HG02938 (cell line): Measurements from ENCODE around the gene RPL27.
"Not testable (repeated sequence)": the region's sequence is repeated elsewhere in the genome, so short reads cannot be mapped to it uniquely, and the experiment has no call there.

Source experiments
- ATAC-seq: cut with Tn5 transposase; IDR thresholded peaks from one replicate; pipeline ENCODE4 v1.9.1; 2021; ENCODE audit warnings: mild to moderate bottlenecking, moderate library complexity; ENCODE audit not compliant: unreplicated experiment

The RPL27 gene

DNA sequence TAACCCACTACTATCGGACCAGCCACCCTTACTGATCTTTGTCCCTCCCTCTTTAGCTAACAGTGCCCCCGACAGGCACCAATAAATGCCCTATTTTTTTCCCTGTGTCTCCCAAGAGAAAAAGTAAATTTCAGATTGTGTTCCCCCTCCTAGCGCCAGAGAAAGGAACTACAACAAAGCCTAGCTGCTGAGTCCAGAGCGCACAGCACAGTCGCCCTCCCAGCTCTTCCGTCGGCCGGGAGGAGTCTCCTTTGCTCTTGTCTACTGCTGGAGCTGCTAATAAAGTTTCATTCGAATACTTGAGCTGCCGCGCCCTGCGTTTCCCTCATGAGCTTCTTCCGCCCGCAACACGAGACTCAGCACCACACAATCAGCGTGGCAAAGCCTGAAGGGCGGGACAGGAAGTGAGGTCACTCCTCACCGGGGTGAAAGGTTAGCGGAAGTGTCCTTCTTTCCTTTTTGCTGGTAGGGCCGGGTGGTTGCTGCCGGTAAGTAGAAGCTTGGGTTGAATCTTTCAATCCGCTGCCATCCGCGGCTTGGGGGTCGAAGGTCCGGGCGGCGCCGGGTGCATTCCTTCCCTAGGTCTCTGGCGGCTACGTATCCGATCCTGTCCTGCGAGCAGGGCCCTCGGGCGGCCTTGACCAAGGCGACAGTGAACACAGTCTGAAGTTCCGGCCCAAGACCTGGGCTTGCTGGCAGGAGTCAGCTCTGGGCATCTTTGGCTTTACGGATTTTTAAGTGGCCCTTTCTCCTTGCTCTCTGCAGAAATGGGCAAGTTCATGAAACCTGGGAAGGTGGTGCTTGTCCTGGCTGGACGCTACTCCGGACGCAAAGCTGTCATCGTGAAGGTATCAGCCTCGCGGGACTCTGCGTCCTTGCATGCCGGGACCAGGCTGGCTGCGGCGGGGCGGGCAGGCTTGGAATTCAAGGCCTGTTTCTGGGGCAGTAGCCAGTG lies at the start of gene RPL27:
Gene RPL27 (plus strand): TSS at position 436 of the 955 bp plus-strand sequence. CDS start 332 bp downstream, at position 768.
- peak; percentile 91 for ATAC-seq

GRCh38 chr17:42950044-42950783 lies 48.0 kb upstream of the RPL27 start:
- ATAC-seq = no peak

GRCh38 chr17:42953669-42954068 lies 44.5 kb upstream of the RPL27 start:
- ATAC-seq = no peak

GRCh38 chr17:42964161-42964932 lies 33.9 kb upstream of the RPL27 start, which contains the start of gene AARSD1:
TSS of gene AARSD1 (minus strand) at chr17:42964454. CDS start at chr17:42964440, 14 bp downstream.
- peak; percentile 75 for ATAC-seq

DNA sequence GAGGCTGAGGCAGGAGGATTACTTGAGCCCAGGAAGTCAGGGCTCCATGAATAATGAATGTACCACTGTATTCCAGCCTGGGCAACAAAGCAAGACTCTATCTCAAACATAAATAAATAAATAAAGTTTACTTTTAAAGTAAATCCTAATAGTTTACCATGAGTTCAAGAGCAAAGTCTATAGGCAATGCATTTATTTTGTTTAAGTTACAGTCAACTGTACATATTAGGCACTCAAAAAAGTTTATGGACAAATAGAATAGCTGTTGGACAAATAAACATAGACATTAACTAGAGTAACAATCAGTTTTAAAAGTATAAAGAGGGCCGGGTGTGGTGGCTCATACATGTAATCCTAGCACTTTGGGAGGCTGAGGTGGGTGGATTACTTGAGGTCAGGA lies 30.3 kb upstream of the RPL27 start:
- ATAC-seq = no peak

- ATAC-seq = no peak
Observed at GRCh38 chr17:42969001-42969581, 29.1 kb upstream of the RPL27 start.

DNA sequence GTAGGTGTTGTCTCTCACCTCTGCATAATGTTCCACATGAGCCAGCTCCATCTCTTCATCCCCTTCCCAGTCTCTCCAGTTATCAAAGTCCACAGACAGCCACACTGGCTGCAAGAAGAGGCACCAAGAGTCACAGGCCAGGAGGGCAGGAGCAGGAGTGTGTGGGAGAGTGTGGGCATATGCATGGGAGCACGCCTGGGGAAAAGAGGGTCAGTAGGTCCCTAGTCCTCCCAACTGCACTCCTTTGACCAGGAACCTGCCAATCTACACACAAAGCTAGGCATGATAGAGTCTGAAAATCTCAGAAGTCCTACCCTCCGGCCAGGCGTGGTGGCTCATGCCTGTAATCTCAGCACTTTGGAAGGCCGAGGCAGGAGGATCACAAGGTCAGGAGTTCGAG lies 26.6 kb upstream of the RPL27 start:
- ATAC-seq = no peak

GRCh38 chr17:42973323-42973722 lies 24.9 kb upstream of the RPL27 start:
- not testable (repeated sequence) for ATAC-seq

DNA sequence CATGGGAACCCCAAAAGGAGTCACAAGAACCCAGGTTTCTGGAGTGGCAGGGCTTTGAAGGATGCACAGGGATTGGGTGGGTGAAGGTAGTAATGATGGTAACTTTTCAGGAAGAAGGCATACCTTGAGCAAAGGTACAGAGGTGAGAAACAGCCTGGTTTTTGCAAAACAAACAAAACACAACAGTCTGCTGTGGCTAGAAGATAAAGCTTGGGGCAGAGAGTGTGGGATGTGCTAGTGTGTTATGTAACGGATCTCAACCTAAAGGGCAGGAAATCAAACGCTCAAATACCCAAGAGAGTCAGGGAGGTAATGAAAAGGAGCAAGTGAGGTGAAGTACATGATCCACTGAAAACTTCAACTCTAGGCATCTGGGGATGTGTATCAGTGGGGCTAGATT lies 23.0 kb upstream of the RPL27 start:
- no peak for ATAC-seq

DNA sequence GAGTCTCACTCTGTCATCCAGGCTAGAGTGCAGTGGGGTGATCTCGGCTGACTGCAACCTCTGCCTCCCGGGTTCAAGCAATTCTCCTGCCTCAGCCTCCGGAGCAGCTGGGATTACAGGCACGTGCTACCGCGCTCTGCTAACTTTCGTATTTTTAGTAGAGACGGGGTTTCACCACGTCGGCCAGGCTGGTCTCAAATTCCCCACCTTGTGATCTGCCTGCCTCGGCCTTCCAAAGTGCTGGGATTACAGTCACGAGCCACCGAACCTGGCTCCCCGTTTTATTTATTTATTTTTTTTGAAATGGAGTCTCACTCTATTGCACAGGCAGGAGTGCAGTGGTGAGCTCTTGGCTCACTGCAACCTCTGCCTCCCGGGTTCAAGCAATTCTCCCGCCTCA lies 22.5 kb upstream of the RPL27 start:
- not testable (repeated sequence) for ATAC-seq

DNA sequence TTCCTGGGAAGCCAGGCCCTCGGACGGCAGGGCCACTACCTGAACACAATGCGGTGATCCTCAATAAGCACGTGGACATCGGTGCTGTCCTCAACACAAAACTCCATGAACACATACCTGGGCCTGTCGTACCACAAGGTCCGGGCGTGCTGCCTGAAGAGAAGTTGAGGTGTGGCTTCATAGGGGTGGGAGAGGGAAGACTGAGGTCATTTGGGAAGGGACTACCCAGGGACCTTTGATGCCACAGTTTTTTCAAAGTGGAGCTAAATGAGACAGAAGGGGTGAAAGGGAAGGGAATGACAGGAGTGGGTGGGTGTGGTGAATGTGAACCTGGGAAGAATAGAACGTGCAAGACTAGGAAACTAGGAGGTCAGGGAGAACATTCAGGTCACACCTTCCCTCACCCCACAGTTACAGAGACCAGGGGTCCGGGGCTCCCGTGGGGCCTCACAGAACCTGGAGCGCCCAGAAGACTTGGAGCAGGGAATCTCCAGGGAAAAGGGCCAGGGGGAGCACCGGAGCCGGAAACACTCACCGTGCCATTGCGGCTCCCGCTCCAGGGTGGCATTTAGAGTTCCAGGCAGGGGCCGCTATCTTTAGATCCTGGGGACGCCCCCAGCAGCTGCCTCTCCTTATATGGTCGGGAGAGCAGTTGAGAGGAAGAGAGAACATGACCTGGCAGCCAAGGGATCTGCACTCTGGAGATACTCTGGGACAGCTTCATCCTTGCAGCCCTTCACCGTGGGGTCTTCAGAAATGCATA lies 18.5 kb upstream of the RPL27 start, which contains the start of gene PTGES3L:
Gene PTGES3L (minus strand): TSS at position 570 of the 763 bp plus-strand sequence. CDS start 27 bp downstream, at position 543.
- ATAC-seq = no peak

- ATAC-seq = peak; percentile 61
Observed at GRCh38 chr17:42980274-42980765, 17.9 kb upstream of the RPL27 start, which contains the start of gene RUNDC1. TSS of gene RUNDC1 (plus strand) at chr17:42980565. CDS start at chr17:42980577, 12 bp downstream.

GRCh38 chr17:42980766-42981397 lies 17.3 kb upstream of the RPL27 start:
- ATAC-seq = peak; percentile 38

- no peak for ATAC-seq
Observed at GRCh38 chr17:42982266-42982665, 16.0 kb upstream of the RPL27 start.

GRCh38 chr17:42985225-42985624 lies 13.0 kb upstream of the RPL27 start:
- no peak for ATAC-seq

DNA sequence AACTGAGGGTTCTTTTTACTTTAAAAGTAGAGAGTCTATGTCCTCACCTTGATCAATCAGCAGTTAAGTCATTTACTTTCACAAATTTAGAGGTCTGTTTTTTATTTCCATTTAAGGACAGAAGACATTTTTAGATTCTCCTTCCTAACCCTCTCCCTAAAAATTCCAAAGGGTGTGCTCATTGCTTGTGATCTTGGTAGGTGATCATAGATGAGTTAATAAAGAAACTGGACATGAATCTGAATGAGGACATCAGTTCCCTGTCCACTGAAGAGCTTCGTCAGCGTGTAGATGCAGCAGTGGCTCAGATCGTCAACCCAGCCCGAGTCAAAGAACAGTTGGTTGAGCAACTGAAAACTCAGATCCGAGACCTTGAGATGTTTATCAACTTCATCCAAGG lies 9.1 kb upstream of the RPL27 start:
- no peak for ATAC-seq

DNA sequence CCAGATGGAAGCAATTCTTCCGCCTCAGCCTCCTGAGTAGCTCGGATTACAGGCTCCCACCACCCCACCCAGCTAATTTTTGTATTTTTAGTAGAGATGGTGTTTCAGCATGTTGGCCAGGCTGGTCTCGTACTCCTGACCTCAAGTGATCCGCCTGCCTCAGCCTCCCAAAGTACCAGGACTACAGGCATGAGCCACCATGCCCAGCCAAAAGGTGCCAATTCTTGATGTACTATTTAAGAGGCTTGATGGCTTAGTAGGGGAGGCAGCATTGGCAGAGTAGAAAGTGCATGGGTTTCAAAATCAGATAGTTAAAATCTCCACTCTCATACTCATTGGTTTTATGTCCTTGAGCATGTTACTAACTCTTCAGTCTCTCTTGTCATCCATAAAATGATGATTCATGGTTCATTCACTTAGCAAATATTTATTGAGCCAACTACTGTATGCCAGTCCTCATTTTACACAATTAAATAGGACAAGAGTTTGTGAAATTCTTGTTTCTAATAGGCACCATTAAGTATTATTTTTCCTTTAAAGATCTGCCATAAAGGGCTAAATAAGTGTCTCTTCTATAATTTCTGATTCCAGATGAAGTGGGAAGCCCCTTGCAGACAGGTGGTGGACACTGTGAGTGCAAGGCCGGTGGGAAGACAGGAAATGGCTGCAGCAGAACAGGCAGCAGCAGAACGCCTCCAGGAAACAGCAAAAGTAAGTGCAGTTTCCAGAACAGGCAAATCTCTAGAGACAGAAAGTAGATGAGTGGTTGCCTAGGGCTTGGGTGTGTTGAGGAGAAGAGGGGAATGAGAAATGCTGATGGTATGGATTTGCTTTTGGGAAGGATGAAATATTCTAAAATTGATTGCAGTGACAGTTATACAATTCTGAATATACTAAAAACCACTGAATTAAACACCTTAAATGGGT lies 8.2 kb upstream of the RPL27 start:
- no peak for ATAC-seq

DNA sequence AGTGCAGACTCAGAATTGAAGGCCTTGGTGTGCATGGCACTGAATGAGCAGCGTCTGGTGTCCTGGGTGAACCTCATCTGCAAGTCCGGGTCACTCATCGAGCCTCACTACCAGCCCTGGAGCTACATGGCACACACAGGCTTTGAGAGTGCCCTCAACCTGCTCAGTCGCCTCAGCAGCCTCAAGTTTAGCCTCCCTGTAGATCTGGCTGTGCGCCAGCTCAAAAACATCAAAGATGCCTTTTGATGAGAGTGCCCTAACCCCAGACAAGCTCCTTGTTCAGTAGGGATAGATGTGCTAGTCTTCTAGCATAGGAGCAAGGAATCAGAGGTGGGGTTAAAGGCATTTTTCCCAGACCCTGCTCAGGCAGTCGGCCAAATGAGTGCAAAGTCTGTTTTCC lies 6.7 kb upstream of the RPL27 start:
- ATAC-seq = no peak
